GM12892 (cell line): ENCODE results near the gene FMO5.

ENCODE experiments used
- DNase-seq: peaks from one replicate; pipeline ENCODE4 v3.0.0; 2011; ENCODE audit not compliant: insufficient read length
- FAIRE-seq: peaks from 2 replicates; lab custom pipeline; 2011; peaks lifted over from hg19 to GRCh38; lab: Jason Lieb, UNC
- POLR2A ChIP-seq: IDR thresholded peaks from 2 replicates; pipeline ENCODE4 v1.6.1; 2011; ENCODE audit warnings: low read depth, low read length, control low read depth
- POLR2AphosphoS5 ChIP-seq: IDR thresholded peaks from 2 replicates; pipeline ENCODE4 v1.6.1; 2011; ENCODE audit warnings: low read depth, low read length, control low read depth
- TAF1 ChIP-seq: IDR thresholded peaks from 2 replicates; pipeline ENCODE4 v1.6.1; 2011; ENCODE audit warnings: low read depth, mild to moderate bottlenecking, control low read depth, low read length, borderline replicate concordance

The FMO5 gene

DNA sequence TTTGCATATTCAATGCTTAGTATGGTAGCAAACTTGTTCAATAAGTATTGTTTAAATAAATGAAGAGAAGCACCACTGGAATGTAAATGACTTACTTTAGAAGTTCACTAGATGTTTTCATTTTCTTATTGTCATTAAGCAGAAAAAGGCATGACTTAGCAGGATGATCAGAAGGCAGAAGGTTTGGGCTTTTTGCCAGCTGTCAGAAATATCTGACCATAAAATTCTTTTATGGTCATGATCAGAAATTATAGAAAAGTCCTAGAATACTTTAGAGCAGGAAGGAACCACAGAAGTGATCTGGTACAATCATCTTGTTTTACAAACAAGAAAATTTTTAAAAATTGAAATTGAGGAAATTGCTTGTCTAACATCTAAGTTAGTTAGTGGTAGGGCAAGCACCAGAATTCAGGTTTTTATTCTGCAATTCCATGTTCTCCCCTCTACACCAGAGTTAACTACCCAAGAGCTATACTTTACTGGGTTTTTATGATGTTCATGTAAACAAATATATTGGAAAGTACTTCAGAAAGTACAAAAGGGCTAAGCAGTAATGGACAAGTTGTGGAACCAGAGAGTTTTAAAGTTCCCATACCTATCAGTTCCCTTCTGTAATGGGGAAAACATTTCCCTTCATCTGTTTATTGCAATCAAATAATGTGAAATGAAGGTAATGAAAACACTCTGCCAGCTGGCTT lies 10.1 kb downstream of the FMO5 start:
- no peak for DNase-seq
- TF ChIP-seq TAF1 (no peak), POLR2AphosphoS5 (no peak), POLR2A (no peak)
- FAIRE-seq = no peak

- DNase-seq (no peak), FAIRE-seq (no peak)
- TF ChIP-seq POLR2A (no peak), TAF1 (no peak), POLR2AphosphoS5 (no peak)
These were observed 10.8 kb downstream of the FMO5 start for GRCh38 chr1:147214325-147214724.

DNA sequence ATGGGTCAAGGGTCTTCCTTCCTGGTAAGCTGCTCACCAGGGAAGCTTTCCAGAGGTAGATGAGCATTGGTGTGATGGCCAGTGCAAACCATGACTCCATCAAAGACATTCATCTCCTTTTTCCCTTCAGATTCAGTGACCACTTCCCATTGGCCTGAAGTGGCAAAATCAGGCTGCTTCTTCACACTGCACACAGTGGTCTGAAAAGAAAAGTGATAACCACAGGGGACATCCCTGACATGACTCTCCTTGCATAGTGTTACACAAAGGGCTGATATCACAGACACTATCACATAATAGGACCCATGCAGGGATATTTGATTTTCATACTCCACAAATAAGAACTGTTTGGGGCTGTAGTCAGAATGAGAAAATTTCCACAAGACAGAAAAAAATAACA lies 11.9 kb downstream of the FMO5 start:
- TF ChIP-seq TAF1 (no peak), POLR2A (no peak), POLR2AphosphoS5 (no peak)
- no peak for DNase-seq
- FAIRE-seq = peak; percentile 14

GRCh38 chr1:147211577-147211976 lies 13.6 kb downstream of the FMO5 start:
- TF ChIP-seq POLR2A (no peak), POLR2AphosphoS5 (no peak), TAF1 (no peak)

GRCh38 chr1:147210987-147211386 lies 14.2 kb downstream of the FMO5 start:
- TF ChIP-seq POLR2AphosphoS5 (no peak), POLR2A (no peak), TAF1 (no peak)
- no peak for FAIRE-seq
- no peak for DNase-seq

More at GRCh38 chr1:147211577-147211976, 13.6 kb downstream of the FMO5 start:
- FAIRE-seq = no peak
- no peak for DNase-seq

- DNase-seq (no peak), FAIRE-seq (no peak)
- TF ChIP-seq POLR2A (no peak), TAF1 (no peak), POLR2AphosphoS5 (no peak)
These were observed 15.0 kb downstream of the FMO5 start for GRCh38 chr1:147209825-147210821.

DNA sequence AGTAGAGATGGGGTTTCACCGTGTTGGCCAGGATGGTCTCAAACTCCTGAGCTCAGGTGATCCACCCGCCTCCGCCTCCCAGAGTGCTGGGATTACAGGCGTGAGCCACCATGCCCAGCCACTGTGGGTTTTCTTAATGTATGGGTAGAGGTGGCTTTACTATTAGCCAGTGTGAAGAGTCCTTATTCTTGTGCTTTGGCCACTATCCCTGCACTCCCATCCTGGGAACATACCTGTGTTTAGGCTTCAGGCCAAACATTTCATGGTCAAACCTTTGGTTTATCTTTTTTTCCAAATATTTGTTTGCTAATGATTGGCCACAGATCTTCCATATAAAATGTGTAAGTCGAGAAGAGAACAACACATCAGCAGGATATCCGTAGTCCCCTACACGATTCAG lies 16.5 kb downstream of the FMO5 start:
- TF ChIP-seq TAF1 (no peak), POLR2A (no peak), POLR2AphosphoS5 (no peak)
- no peak for DNase-seq
- no peak for FAIRE-seq

DNA sequence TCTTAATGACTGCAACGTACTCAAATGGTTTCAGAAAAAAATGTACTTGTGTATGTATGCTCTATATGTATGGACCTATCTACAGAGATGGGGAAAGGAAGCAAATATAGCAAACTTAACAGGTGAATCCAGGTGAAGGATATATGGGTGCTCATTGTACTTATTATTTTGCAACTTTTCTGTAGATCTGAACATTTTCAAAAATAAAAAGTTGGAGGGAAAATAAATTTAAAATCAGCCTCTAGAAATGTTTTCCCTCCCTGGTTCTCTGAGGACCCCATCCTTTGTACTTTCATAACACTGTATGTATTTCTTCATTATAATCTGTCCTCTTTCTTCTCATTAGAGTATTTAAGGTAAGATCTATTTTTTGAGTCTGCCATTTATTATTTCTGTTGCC lies 17.9 kb downstream of the FMO5 start:
- DNase-seq (no peak), FAIRE-seq (no peak)
- TF ChIP-seq TAF1 = no peak
- TF ChIP-seq POLR2A = no peak
- no peak for TF ChIP-seq POLR2AphosphoS5

DNA sequence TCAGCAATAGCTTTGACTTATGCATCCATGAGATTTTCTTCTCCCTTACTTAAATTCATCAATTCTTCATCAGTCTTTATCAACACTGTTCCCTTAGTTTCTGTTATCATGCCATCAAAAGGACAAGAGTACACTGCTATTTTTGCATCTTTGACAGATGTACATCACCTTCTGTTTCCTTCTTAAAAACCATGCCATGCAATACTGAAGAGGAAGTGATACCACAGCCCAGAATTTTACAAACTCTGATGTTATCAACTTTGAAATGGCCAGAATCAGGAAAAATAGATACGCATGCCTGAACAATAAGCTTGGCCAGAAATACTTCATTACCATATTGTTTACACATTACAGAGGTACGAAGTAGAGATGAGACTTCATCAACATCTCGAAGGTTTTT lies 21.1 kb downstream of the FMO5 start:
- TF ChIP-seq POLR2AphosphoS5 = no peak
- TF ChIP-seq POLR2A = no peak
- TF ChIP-seq TAF1 = no peak
- DNase-seq (no peak), FAIRE-seq (peak; percentile 78)

DNA sequence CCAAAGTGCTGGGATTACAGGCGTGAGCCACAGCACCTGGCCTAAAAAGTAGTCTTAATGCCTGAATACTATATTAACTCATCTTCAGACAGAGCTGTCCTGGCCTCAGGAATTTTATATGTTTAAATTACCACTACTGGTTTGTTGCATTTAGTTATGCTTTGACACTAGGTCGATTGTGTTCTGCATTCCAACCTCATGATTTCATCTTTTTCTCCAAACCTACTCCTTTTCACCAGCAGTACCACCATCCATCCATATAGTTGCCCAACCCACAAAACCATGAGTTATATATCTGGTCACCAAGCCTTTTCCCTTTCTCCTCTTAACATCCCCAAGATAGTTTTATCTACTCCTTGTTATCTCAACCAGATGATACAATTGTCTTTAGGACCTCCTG lies 22.6 kb downstream of the FMO5 start:
- no peak for DNase-seq
- TF ChIP-seq POLR2AphosphoS5 = no peak
- TF ChIP-seq TAF1 = no peak
- no peak for TF ChIP-seq POLR2A
- no peak for FAIRE-seq

- TF ChIP-seq POLR2A (no peak), POLR2AphosphoS5 (no peak), TAF1 (no peak)
- FAIRE-seq = no peak
These were observed 23.4 kb downstream of the FMO5 start for GRCh38 chr1:147201786-147202185.

More at GRCh38 chr1:147201786-147202185, 23.4 kb downstream of the FMO5 start:
- no peak for DNase-seq
